Activated CD4-positive, alpha-beta T cell treated with anti-CD3 and anti-CD28 coated beads for 1 hour (primary cell): Measurements from ENCODE around the gene SVEP1.
"Not testable (repeated sequence)": the region's sequence is repeated elsewhere in the genome, so short reads cannot be mapped to it uniquely, and the experiment has no call there.

ENCODE experiments used
- DNase-seq: peaks from one replicate; pipeline ENCODE4 v3.0.0-alpha.2; 2020

SVEP1 gene

DNA sequence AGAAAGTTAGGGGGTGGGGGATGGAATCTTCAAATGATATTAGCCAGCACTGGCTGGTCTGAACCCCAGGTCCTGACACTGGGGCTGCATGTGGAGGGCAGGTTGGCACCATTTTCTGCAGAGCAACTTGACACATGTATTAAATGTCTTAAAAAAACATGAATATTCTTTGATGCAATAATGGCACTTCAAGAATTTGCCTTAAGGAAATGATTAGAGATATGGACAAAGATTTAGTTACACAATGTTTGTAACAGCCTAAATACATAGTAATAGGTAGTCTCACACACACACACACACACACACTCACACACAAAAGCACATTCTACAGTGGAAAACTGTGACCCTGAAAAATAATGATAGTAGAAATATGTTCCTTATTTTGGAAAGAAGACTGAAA is 3.6 kb downstream of the SVEP1 start:
- no peak for DNase-seq

- DNase-seq, result no peak
Observed at GRCh38 chr9:110575169-110575568, 4.4 kb downstream of the SVEP1 start.

DNA sequence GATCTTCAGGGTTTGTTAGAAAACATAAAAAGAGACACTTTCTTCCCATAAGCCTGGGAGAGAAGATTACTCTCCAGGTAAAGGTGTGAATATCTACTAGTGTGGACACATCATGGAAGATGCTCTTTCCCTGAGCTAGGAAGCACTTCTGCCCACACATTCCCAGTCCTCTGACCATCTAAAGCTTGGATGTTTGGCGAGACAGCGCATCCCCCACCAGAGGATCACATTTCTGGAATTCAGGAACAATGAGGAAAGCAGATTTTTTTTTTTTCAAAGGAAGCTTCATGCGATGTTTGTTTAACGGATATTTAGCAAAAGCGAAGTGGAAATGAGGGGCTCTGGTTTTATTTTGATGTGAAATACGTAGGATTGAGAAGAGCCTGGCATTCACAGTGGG is 6.2 kb downstream of the SVEP1 start:
- DNase-seq, result no peak

DNA sequence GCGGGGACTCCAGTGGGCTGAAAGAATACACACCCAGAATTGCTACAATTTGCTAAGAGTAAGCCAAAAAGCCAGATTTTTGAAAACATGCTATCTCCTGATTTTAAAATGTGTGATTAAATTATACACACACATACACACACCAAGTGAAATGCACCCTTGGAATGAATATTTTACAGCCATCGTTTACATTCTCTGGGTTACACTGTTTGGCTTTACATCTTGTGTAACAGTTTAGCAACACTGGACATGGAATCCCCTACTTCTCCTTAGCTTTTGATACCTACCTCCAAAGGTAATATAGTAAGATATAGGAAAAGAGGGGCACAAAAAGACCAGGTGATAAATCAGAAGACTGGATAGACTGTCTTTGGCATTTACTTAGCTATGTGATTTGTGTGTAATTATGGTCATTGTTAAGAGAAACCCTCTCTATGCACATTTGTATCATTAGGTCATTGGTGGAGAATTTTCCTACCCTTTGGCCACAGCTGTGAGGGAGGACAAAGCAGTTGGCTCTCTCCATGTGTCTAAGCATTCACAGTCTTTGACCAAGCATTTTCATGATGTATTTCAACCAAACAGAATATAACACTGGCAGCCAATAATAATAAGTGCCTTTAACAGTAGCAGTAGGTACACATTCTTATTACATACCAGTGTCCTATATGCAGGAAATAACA is 7.6 kb downstream of the SVEP1 start:
- no peak for DNase-seq

DNA sequence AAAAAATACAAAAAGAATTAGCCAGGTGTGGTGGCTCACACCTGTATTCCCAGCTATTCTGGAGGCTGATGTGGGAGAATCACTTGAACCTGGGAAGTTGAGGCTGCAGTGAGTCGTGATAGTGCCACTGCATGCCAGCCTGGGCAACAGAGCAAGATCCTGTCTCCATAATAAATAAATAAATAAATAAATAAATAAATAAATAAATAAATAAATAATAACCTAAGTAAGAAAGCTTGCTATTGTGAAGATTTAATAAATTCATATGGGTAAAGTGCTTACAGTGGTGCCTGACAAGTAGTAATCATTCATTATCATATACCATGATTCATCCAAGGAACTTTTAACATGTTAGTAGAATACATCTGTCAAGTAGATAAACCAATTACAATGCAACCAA is 13.4 kb downstream of the SVEP1 start:
- DNase-seq, result no peak

DNA sequence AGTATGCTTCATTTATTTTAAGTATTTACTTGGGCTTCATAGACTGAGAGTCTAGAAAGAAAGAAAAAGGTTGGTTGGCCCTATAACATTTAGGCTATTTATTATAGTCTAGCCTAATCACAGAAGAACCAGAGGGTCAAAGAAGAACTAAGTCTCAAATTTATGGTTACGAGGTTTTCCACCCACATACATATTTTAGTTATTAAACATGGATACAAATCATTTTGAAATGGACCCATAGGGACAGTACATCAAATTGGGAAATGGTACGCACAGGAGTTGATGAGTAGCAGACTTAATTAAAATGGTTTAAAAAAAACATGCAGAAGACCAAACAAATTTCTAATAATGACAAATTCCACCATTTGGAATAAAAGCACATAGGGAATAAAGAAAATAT is 17.7 kb downstream of the SVEP1 start:
- no peak for DNase-seq

GRCh38 chr9:110559869-110560268 is 19.7 kb downstream of the SVEP1 start:
- no peak for DNase-seq

- no peak for DNase-seq
Observed at GRCh38 chr9:110555551-110556331, 23.8 kb downstream of the SVEP1 start.

- no peak for DNase-seq
Observed at GRCh38 chr9:110546411-110546871, 33.1 kb downstream of the SVEP1 start.

DNA sequence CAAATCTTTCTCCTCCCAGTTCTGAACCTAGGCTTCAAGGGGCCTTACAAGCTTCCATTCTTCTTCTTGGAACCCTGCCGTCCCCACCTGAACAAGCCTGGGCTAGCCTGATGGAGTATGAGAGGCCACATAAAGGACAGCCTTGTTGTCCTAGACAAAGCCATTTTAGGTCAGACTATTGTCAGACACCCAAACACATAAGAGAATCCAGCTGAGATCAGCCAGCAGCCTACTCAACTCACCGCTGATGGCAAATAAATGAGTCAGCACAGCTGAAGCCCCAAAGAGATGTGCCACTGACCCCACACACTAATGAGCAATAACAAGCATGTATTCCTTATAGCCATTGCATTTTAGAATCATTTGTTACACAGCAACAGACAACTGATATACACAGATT is 33.8 kb downstream of the SVEP1 start:
- no peak for DNase-seq

GRCh38 chr9:110543631-110544051 is 35.9 kb downstream of the SVEP1 start:
- no peak for DNase-seq

DNA sequence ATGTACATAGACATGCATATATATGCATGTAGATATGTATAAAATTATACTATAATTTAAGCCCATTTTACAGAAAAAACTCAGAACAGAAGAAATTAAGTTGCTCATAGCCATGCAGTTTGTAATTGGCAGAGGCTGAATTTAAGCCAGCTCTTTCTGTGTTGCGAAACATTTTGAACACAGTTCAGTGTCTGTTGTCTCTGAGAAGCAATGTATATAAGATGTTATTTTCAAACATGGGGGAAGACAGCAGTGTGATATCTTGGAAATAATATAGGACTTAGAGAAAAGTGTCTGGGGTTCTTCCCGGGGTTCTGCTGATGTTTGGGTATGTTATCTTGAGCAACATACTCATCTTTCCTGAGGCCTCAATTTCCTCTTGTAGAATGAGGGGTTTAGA is 37.6 kb downstream of the SVEP1 start:
- no peak for DNase-seq

DNA sequence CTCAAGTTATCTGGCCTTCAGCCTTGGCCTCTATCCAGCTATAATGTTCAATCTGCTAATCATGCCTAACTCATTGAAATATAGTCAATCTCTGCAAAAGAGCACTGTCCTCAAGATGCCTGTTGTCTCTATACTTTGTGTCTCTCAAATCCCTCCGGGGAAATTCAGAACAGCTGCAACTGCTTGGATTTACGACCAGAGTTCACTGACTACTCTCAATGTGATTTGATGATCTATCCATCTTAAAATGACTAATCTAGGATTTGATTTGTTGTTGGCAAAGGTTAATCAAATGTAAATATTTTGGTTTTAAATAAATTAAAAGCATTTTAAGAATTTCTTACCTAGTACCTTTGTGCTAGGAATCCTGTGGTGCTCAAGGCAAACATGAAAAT is 40.9 kb downstream of the SVEP1 start:
- DNase-seq, result no peak

- DNase-seq, result no peak
Observed at GRCh38 chr9:110537841-110538646, 41.5 kb downstream of the SVEP1 start.

DNA sequence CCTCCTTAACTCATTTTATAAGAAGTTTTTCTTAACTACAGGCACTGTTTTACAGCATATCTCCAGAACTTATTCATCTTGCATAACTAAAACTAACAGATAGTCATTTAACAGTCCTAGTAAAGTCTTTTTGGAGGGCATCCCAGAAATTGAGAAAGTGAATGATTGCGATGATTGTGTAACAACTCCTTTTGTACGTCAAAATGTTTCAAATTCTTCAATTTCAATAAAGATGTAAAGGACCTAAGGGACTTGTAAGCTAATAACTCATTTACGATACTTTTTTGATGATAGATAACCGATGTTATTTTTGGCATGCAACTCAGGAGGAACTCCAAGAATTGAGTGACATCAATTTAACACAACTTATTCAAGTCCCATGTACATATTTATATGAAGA is 42.7 kb downstream of the SVEP1 start:
- no peak for DNase-seq

GRCh38 chr9:110534162-110534561 is 45.4 kb downstream of the SVEP1 start:
- DNase-seq, result not testable (repeated sequence)

- no peak for DNase-seq
Observed at GRCh38 chr9:110532908-110533665, 46.5 kb downstream of the SVEP1 start.

DNA sequence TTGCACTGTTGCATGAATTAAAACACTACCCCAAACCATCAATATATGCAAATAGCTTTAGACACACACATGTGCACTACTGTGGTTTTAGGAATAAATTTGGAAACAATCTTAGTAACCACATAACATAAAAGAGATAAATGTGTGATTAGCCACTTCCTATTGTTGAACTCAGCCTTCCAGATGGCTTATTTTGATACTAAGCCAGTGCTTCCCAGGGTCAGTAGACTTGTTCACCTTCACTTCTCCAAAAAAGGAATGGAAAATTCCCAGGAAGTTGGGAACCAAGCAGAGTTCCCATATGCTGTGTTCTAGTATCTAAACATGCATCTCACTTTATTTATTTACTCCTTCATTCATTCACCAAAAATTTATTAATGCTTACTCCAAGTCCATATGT is 47.8 kb downstream of the SVEP1 start:
- no peak for DNase-seq

GRCh38 chr9:110531241-110531640 is 48.3 kb downstream of the SVEP1 start:
- DNase-seq, result not testable (repeated sequence)

GRCh38 chr9:110528645-110529044 is 50.9 kb downstream of the SVEP1 start:
- no peak for DNase-seq

DNA sequence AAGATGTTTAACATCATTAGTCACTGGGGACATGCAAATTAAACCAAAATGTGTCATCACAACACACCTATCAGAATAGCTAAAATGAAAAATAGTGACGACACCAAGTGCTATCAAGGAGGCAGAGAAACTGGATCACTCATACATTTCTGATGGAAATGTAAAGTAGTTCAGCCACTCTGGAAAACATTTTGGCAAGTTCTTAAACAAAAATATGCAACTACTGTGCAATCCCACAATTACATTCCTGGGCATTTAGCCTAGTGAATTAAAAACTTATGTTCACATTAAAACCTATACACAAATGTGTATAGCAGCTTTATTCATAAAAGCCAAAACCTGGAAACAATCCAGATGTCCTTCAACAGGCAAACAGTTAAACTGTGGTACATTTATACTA is 53.1 kb downstream of the SVEP1 start:
- no peak for DNase-seq

DNA sequence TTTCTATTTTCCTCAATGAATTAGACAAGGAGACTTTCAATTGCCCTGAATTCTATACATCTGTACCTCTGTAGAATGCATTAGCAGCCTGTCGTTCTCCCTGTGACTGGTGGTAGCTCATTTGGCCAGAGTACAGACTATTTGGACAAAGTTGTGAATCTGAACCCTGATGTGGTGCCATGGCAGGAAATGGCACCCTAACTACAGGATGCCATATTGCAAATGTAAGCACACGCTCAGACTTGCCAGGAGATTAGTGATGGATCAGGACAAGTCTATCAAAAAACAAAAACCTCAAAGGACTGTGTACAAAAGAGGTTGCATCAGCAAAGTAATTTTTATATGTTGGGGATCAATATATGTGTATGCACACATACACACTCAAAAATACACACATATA is 58.3 kb downstream of the SVEP1 start:
- DNase-seq, result no peak
